Suprapubic skin (tissue), 4 donors: Measurements from ENCODE around the gene MMS22L.

ENCODE experiments used
- CTCF ChIP-seq, 2 donors: fragments of 200-600 bp in 1 of 2; fragments of 450-650 bp in 1 of 2; sonication (generic) in 1 of 2; IDR thresholded peaks; one replicate each; pipeline ENCODE4 v1.5.1; 2016 to 2019; ENCODE audit warnings: antibody characterized with exemption in 2 of 2, mild to moderate bottlenecking in 1 of 2, moderate library complexity in 1 of 2
- EP300 ChIP-seq: sonication (generic); formaldehyde crosslinking; IDR thresholded peaks from one replicate; pipeline ENCODE4 v1.6.1; 2017; ENCODE audit warnings: antibody characterized with exemption
- POLR2A ChIP-seq, 2 donors: fragments of 450-650 bp; IDR thresholded peaks; one replicate each; pipeline ENCODE4 v1.6.1; 2017; ENCODE audit warnings: antibody characterized with exemption in 2 of 2, mild to moderate bottlenecking in 2 of 2, moderate library complexity in 2 of 2
- POLR2AphosphoS5 ChIP-seq, 3 donors: sonication (generic); formaldehyde crosslinking; IDR thresholded peaks; one replicate each; pipeline ENCODE4 v1.6.1; 2017; ENCODE audit warnings: antibody characterized with exemption in 3 of 3

DNA sequence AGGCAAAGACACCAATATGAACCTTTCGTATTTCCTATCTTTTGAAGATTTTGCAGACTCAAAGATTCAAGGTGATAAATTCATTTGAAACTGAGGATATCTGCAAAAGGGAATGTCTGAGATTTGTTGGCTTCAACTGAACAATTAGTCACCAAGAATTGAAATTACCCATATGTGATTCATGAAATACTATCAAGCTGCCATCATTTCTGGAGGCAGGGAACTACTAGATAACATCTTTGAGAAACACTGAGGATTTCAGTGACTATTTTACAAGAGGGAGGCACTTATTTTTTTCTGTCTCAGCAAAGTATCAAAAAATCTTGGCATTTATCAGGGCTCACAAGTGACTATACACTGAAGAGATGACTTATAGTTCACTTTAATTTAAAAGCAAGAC lies 39.8 kb upstream of the MMS22L start:
- TF ChIP-seq CTCF (IDR thresholded peaks at IDR 0.05) = no peak
- no peak for TF ChIP-seq EP300
- TF ChIP-seq POLR2A (IDR thresholded peaks at IDR 0.05) = no peak
- no peak for TF ChIP-seq POLR2AphosphoS5 (IDR thresholded peaks at IDR 0.05)
